ENCODE results near the gene TUBA1C.

DNA sequence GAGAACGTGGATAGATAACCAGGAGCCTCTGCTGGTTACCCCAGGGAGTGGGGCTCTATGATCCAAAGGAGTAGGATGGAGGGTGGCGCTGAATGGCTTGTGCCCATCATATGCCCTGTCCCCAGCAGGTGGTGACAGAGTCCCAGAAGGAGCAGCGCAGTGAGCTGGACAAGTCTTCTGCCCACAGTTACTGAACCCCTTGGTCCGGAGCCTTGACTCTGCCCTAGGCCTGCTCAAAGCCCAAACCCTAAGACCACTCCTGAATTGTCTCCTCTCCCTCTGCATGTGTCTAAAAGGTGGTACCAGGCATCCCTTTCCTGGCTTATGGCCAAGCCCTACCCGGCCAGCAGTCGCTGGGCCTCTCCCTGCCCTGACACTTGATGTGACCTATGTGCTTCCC, 33.3 kb downstream of the TUBA1C start:
- no peak for TF ChIP-seq ZSCAN23 (tag by site-specific recombination; IDR thresholded peaks at IDR 0.05)
- no peak for TF ChIP-seq REPIN1 (tag by site-specific recombination; IDR thresholded peaks at IDR 0.05; ENCODE audit: low read depth)
- TF ChIP-seq CTCF (tag by site-specific recombination; IDR thresholded peaks at IDR 0.05), result no peak; the same call in 1 of the 2 replicates
- no peak for TF ChIP-seq ZNF707 (tag by site-specific recombination; IDR thresholded peaks at IDR 0.05)
- TF ChIP-seq ZNF140 (tag by site-specific recombination; IDR thresholded peaks at IDR 0.05), result no peak
- no peak for TF ChIP-seq ZNF292 (tag by site-specific recombination; IDR thresholded peaks at IDR 0.05; ENCODE audit: borderline replicate concordance, low read depth)
- TF ChIP-seq, protein P1, sequence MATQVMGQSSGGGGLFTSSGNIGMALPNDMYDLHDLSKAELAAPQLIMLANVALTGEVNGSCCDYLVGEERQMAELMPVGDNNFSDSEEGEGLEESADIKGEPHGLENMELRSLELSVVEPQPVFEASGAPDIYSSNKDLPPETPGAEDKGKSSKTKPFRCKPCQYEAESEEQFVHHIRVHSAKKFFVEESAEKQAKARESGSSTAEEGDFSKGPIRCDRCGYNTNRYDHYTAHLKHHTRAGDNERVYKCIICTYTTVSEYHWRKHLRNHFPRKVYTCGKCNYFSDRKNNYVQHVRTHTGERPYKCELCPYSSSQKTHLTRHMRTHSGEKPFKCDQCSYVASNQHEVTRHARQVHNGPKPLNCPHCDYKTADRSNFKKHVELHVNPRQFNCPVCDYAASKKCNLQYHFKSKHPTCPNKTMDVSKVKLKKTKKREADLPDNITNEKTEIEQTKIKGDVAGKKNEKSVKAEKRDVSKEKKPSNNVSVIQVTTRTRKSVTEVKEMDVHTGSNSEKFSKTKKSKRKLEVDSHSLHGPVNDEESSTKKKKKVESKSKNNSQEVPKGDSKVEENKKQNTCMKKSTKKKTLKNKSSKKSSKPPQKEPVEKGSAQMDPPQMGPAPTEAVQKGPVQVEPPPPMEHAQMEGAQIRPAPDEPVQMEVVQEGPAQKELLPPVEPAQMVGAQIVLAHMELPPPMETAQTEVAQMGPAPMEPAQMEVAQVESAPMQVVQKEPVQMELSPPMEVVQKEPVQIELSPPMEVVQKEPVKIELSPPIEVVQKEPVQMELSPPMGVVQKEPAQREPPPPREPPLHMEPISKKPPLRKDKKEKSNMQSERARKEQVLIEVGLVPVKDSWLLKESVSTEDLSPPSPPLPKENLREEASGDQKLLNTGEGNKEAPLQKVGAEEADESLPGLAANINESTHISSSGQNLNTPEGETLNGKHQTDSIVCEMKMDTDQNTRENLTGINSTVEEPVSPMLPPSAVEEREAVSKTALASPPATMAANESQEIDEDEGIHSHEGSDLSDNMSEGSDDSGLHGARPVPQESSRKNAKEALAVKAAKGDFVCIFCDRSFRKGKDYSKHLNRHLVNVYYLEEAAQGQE (tag by site-specific recombination; IDR thresholded peaks at IDR 0.05), result no peak
- TF ChIP-seq ZNF174 (tag by site-specific recombination; IDR thresholded peaks at IDR 0.05), result no peak
- no peak for TF ChIP-seq ZNF510 (tag by site-specific recombination; IDR thresholded peaks at IDR 0.05; ENCODE audit: insufficient replicate concordance)
- TF ChIP-seq, protein P2, sequence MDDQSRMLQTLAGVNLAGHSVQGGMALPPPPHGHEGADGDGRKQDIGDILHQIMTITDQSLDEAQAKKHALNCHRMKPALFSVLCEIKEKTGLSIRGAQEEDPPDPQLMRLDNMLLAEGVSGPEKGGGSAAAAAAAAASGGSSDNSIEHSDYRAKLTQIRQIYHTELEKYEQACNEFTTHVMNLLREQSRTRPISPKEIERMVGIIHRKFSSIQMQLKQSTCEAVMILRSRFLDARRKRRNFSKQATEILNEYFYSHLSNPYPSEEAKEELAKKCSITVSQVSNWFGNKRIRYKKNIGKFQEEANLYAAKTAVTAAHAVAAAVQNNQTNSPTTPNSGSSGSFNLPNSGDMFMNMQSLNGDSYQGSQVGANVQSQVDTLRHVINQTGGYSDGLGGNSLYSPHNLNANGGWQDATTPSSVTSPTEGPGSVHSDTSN (CRISPR knock-in tag; IDR thresholded peaks at IDR 0.05), result no peak
